Measurements from ENCODE around the gene RENBP. TPM values are rescaled to one million over a fixed set of nuclear protein-coding genes. Genes with fewer than 3 reads are reported as not detected.

The RENBP gene
- total RNA-seq, 1 experiment from 2014 or later = 0.75 TPM

GRCh38 chrX:153941336-153942252 is 2.8 kb downstream of the RENBP start:
- Histone ChIP-seq H3K36me3 (ENCODE audit: control insufficient read depth, insufficient read depth, low read length) (no peaks in the 10 kb centered on the region), H3K27me3 (replicated peaks; ENCODE audit: control insufficient read depth, insufficient read depth, low read length) (no peaks in the 10 kb centered on the region), H3K4me3 (ENCODE audit: low read depth, low read length) (no peak overlapping the region), H3K9me3 (no peaks in the 10 kb centered on the region), H3K4me1 (0 out of 2 replicates have a peak, but pooled peaks cover 6% of the 10 kb centered on the region)
- Mint-ChIP-seq H3K4me3 (ENCODE audit: unreplicated experiment) (no peak overlapping the region), H3K36me3 (ENCODE audit: insufficient read depth, unreplicated experiment) (peaks cover 7% of the 10 kb centered on the region), H3K4me1 (ENCODE audit: low read depth, unreplicated experiment) (peaks cover 5% of the 10 kb centered on the region), H3K27me3 (ENCODE audit: insufficient read depth, unreplicated experiment) (no peaks in the 10 kb centered on the region), H3K9me3 (ENCODE audit: unreplicated experiment) (no peaks in the 10 kb centered on the region), H3K27ac (ENCODE audit: unreplicated experiment) (no peak overlapping the region)
- ChIA-PET CTCF (no interaction called here), POLR2A (no interaction called here)
- intact Hi-C loops (cut with micrococcal nuclease; ENCODE audit: unreplicated experiment) = no loop called here
- BruUV-seq (replicated peaks) = no TSS peak
- TF ChIP-seq CTCF (IDR thresholded peaks at IDR 0.05; ENCODE audit: insufficient read depth in 1 of 2, low read depth in 1 of 2, low read length in 1 of 2, severe bottlenecking in 1 of 2, unreplicated experiment in 1 of 2) = no peak
- no peak for DNase-seq

- H3K27ac Mint-ChIP-seq (ENCODE audit: unreplicated experiment) = no peak overlapping the region
- POLR2A ChIA-PET = interaction anchor here (0.6 kb wide), 1 partner anchor 11 kb away, joined by 3 read pairs; no protein-coding TSS in a partner anchor
- no peak for TF ChIP-seq CTCF (IDR thresholded peaks at IDR 0.05; ENCODE audit: insufficient read depth in 1 of 2, low read depth in 1 of 2, low read length in 1 of 2, severe bottlenecking in 1 of 2, unreplicated experiment in 1 of 2)
- intact Hi-C loops (cut with micrococcal nuclease; ENCODE audit: unreplicated experiment) = no loop called here
- no peak for DNase-seq
- peaks cover 6% of the 10 kb centered on the region for H3K36me3 Mint-ChIP-seq (ENCODE audit: insufficient read depth, unreplicated experiment)
- no peaks in the 10 kb centered on the region for H3K27me3 Mint-ChIP-seq (ENCODE audit: insufficient read depth, unreplicated experiment)
- CTCF ChIA-PET = interaction anchor here (0.7 kb wide), 1 partner anchor 197 kb away, joined by 3 read pairs; no protein-coding TSS in a partner anchor
- H3K4me3 ChIP-seq (ENCODE audit: low read depth, low read length) = no peak overlapping the region
- peaks cover 5% of the 10 kb centered on the region for H3K4me1 Mint-ChIP-seq (ENCODE audit: low read depth, unreplicated experiment)
- H3K9me3 ChIP-seq = no peaks in the 10 kb centered on the region
- no peak overlapping the region for H3K4me3 Mint-ChIP-seq (ENCODE audit: unreplicated experiment)
- H3K36me3 ChIP-seq (ENCODE audit: control insufficient read depth, insufficient read depth, low read length) = no peaks in the 10 kb centered on the region
- 0 out of 2 replicates have a peak, but pooled peaks cover 6% of the 10 kb centered on the region for H3K4me1 ChIP-seq
- H3K9me3 Mint-ChIP-seq (ENCODE audit: unreplicated experiment) = no peaks in the 10 kb centered on the region
- H3K27me3 ChIP-seq (replicated peaks; ENCODE audit: control insufficient read depth, insufficient read depth, low read length) = no peaks in the 10 kb centered on the region
- BruUV-seq (replicated peaks) = no TSS peak
Observed at GRCh38 chrX:153939573-153939972, 4.9 kb downstream of the RENBP start.

GRCh38 chrX:153938226-153938786 is 6.1 kb downstream of the RENBP start:
- no peaks in the 10 kb centered on the region for H3K27me3 ChIP-seq (replicated peaks; ENCODE audit: control insufficient read depth, insufficient read depth, low read length)
- Mint-ChIP-seq H3K4me3 (ENCODE audit: unreplicated experiment) (no peak overlapping the region), H3K9me3 (ENCODE audit: unreplicated experiment) (no peaks in the 10 kb centered on the region), H3K27me3 (ENCODE audit: insufficient read depth, unreplicated experiment) (no peaks in the 10 kb centered on the region), H3K4me1 (ENCODE audit: low read depth, unreplicated experiment) (peaks cover 5% of the 10 kb centered on the region), H3K36me3 (ENCODE audit: insufficient read depth, unreplicated experiment) (peaks cover 6% of the 10 kb centered on the region), H3K27ac (ENCODE audit: unreplicated experiment) (no peak overlapping the region)
- no peaks in the 10 kb centered on the region for H3K36me3 ChIP-seq (ENCODE audit: control insufficient read depth, insufficient read depth, low read length)
- no peak for TF ChIP-seq CTCF (IDR thresholded peaks at IDR 0.05; ENCODE audit: insufficient read depth in 1 of 2, low read depth in 1 of 2, low read length in 1 of 2, severe bottlenecking in 1 of 2, unreplicated experiment in 1 of 2)
- H3K9me3 ChIP-seq = no peaks in the 10 kb centered on the region
- H3K4me3 ChIP-seq (ENCODE audit: low read depth, low read length) = no peak overlapping the region
- ChIA-PET POLR2A (no interaction called here), CTCF (no interaction called here)
- DNase-seq = no peak
- BruUV-seq (replicated peaks) = no TSS peak
- 0 out of 2 replicates have a peak, but pooled peaks cover 6% of the 10 kb centered on the region for H3K4me1 ChIP-seq
- intact Hi-C loops (cut with micrococcal nuclease; ENCODE audit: unreplicated experiment) = no loop called here

All from Caco-2 (cell line).